ENCODE measurements around the gene PLCH1. TPM values are rescaled to one million over a fixed set of nuclear protein-coding genes. Genes with fewer than 3 reads are reported as not detected.

PLCH1 gene
- total and polyA plus RNA-seq, 2 of the 13 experiments (the other 11 are each of a cell fraction or from before 2014, with no cell fraction given) = 2.0 to 3.0 TPM

- TF ChIP-seq UBTF (CRISPR knock-in tag; IDR thresholded peaks at IDR 0.05) (no peak), RBM39 (IDR thresholded peaks at IDR 0.05; ENCODE audit: low read depth, low read length, poor library complexity, severe bottlenecking) (no peak), ZFX (CRISPR knock-in tag; IDR thresholded peaks at IDR 0.05; ENCODE audit: low read depth) (no peak), SAFB2 (CRISPR knock-in tag; IDR thresholded peaks at IDR 0.05; ENCODE audit: borderline replicate concordance, low read depth) (no peak), HHEX (CRISPR knock-in tag; IDR thresholded peaks at IDR 0.05) (no peak), GABPA (IDR thresholded peaks at IDR 0.05; ENCODE audit: low read depth, low read length) (no peak), GABPA (CRISPR knock-in tag; IDR thresholded peaks at IDR 0.05; ENCODE audit: low read depth) (no peak), ZNF773 (CRISPR knock-in tag; IDR thresholded peaks at IDR 0.05; ENCODE audit: borderline replicate concordance) (no peak), E2F1 (CRISPR knock-in tag; IDR thresholded peaks at IDR 0.05) (no peak), ZNF577 (CRISPR knock-in tag; IDR thresholded peaks at IDR 0.05; ENCODE audit: borderline replicate concordance, low read depth) (no peak), TFAP4 (IDR thresholded peaks at IDR 0.05; ENCODE audit: borderline replicate concordance, low read depth) (no peak), IRF9 (CRISPR knock-in tag; IDR thresholded peaks at IDR 0.05; ENCODE audit: borderline replicate concordance) (no peak), STAT5B (CRISPR knock-in tag; IDR thresholded peaks at IDR 0.05) (no peak), TRIM24 (CRISPR knock-in tag; IDR thresholded peaks at IDR 0.05) (no peak), RARA (CRISPR knock-in tag; IDR thresholded peaks at IDR 0.05) (peak; percentile 30), ZNF350 (CRISPR knock-in tag; IDR thresholded peaks at IDR 0.05; ENCODE audit: borderline replicate concordance, low read depth) (no peak), ZNF280B (CRISPR knock-in tag; IDR thresholded peaks at IDR 0.05; ENCODE audit: borderline replicate concordance) (no peak), ATF6 (CRISPR knock-in tag; conservative IDR thresholded peaks at IDR 0.05) (no peak), HMGA1 (CRISPR knock-in tag; conservative IDR thresholded peaks at IDR 0.05) (no peak), POLR2AphosphoS5 (IDR thresholded peaks at IDR 0.05; ENCODE audit: low read depth, low read length) (no peak)
Observed at GRCh38 chr3:155664925-155665695, 79.8 kb downstream of the PLCH1 start (continued).

Measured in HepG2 (cell line).